ENCODE results near the gene FGF14. TPM values are rescaled to one million over a fixed set of nuclear protein-coding genes. Genes with fewer than 3 reads are reported as not detected.

FGF14 gene
- total and polyA plus RNA-seq, 5 experiments from 2014 or later, result not detected

GRCh38 chr13:101880581-101880980 lies 521.3 kb downstream of the FGF14 start:
- POLR2A ChIA-PET, result no interaction called here
- H3K9me3 Mint-ChIP-seq, result no peaks in the 10 kb centered on the region
- H3K27ac Mint-ChIP-seq, result no peak overlapping the region
- DNase-seq (no peak), ATAC-seq (no peak)
- H3K4me1 Mint-ChIP-seq, result no peaks in the 10 kb centered on the region
- H3K4me3 Mint-ChIP-seq, result no peak overlapping the region
- H3K36me3 Mint-ChIP-seq, result no peaks in the 10 kb centered on the region
- H3K27me3 Mint-ChIP-seq, result peaks cover 0 to 9% (median 4%) of the 10 kb centered on the region in 5 donors

GRCh38 chr13:101876951-101877350 lies 524.9 kb downstream of the FGF14 start:
- no peaks in the 10 kb centered on the region for H3K9me3 Mint-ChIP-seq
- POLR2A ChIA-PET, result no interaction called here
- H3K36me3 Mint-ChIP-seq, result no peaks in the 10 kb centered on the region
- DNase-seq, result no peak
- no peaks in the 10 kb centered on the region for H3K4me1 Mint-ChIP-seq
- no peak overlapping the region for H3K27ac Mint-ChIP-seq
- H3K4me3 Mint-ChIP-seq, result no peak overlapping the region
- peaks cover 0 to 5% (median 1%) of the 10 kb centered on the region in 5 donors for H3K27me3 Mint-ChIP-seq
- ATAC-seq, result no peak

GRCh38 chr13:101875717-101876393 lies 526.0 kb downstream of the FGF14 start:
- Mint-ChIP-seq H3K27ac (no peak overlapping the region), H3K4me1 (no peaks in the 10 kb centered on the region), H3K9me3 (no peaks in the 10 kb centered on the region), H3K4me3 (no peak overlapping the region), H3K36me3 (no peaks in the 10 kb centered on the region), H3K27me3 (peaks cover 0 to 5% (median 1%) of the 10 kb centered on the region in 5 donors)
- no peak for ATAC-seq
- POLR2A ChIA-PET, result no interaction called here
- DNase-seq, result no peak

GRCh38 chr13:101875091-101875490 lies 526.8 kb downstream of the FGF14 start:
- Mint-ChIP-seq H3K27ac (no peak overlapping the region), H3K4me1 (no peaks in the 10 kb centered on the region), H3K9me3 (no peaks in the 10 kb centered on the region), H3K27me3 (peaks cover 0 to 5% (median 1%) of the 10 kb centered on the region in 5 donors), H3K36me3 (no peaks in the 10 kb centered on the region), H3K4me3 (no peak overlapping the region)
- POLR2A ChIA-PET, result no interaction called here
- no peak for ATAC-seq
- no peak for DNase-seq

GRCh38 chr13:101869553-101869952 lies 532.3 kb downstream of the FGF14 start:
- Mint-ChIP-seq H3K36me3 (no peaks in the 10 kb centered on the region), H3K27me3 (peaks cover 0 to 8% (median 1%) of the 10 kb centered on the region in 5 donors), H3K27ac (no peak overlapping the region), H3K4me1 (no peaks in the 10 kb centered on the region), H3K4me3 (no peak overlapping the region), H3K9me3 (no peaks in the 10 kb centered on the region)
- no peak for DNase-seq
- no peak for ATAC-seq
- POLR2A ChIA-PET, result no interaction called here

- Mint-ChIP-seq H3K9me3 (no peaks in the 10 kb centered on the region), H3K4me3 (no peak overlapping the region), H3K36me3 (no peaks in the 10 kb centered on the region), H3K27ac (no peak overlapping the region), H3K4me1 (no peaks in the 10 kb centered on the region), H3K27me3 (peaks cover 0 to 11% (median 1%) of the 10 kb centered on the region in 5 donors)
- ATAC-seq, result no peak
- POLR2A ChIA-PET, result no interaction called here
- DNase-seq, result no peak
Measured at GRCh38 chr13:101868585-101869469, 533.0 kb downstream of the FGF14 start.

- POLR2A ChIA-PET, result no interaction called here
- Mint-ChIP-seq H3K27ac (no peak overlapping the region), H3K4me3 (no peak overlapping the region), H3K4me1 (no peaks in the 10 kb centered on the region), H3K27me3 (peaks cover 0 to 17% (median 3%) of the 10 kb centered on the region in 5 donors), H3K36me3 (no peaks in the 10 kb centered on the region), H3K9me3 (no peaks in the 10 kb centered on the region)
- ATAC-seq (no peak), DNase-seq (no peak)
Measured at GRCh38 chr13:101866889-101867581, 534.8 kb downstream of the FGF14 start.

GRCh38 chr13:101858860-101859259 lies 543.0 kb downstream of the FGF14 start:
- ATAC-seq, result no peak

GRCh38 chr13:101846701-101847100 lies 555.1 kb downstream of the FGF14 start:
- Mint-ChIP-seq H3K27ac (no peak overlapping the region), H3K9me3 (no peaks in the 10 kb centered on the region), H3K4me1 (no peaks in the 10 kb centered on the region), H3K27me3 (peaks cover 0 to 8% (median 3%) of the 10 kb centered on the region in 5 donors), H3K36me3 (no peaks in the 10 kb centered on the region), H3K4me3 (no peak overlapping the region)
- ATAC-seq (no peak), DNase-seq (no peak)
- POLR2A ChIA-PET, result no interaction called here

More at GRCh38 chr13:101858860-101859259, 543.0 kb downstream of the FGF14 start:
- H3K9me3 Mint-ChIP-seq, result peaks cover 0 to 5% (median 0%) of the 10 kb centered on the region in 9 donors
- POLR2A ChIA-PET, result no interaction called here
- DNase-seq, result no peak
- no peak overlapping the region for H3K4me3 Mint-ChIP-seq
- H3K4me1 Mint-ChIP-seq, result no peaks in the 10 kb centered on the region
- no peak overlapping the region for H3K27ac Mint-ChIP-seq
- peaks cover 0 to 6% (median 3%) of the 10 kb centered on the region in 5 donors for H3K27me3 Mint-ChIP-seq
- H3K36me3 Mint-ChIP-seq, result no peaks in the 10 kb centered on the region

- no peak for ATAC-seq
- no peaks in the 10 kb centered on the region for H3K9me3 Mint-ChIP-seq
- DNase-seq, result no peak
- no peak overlapping the region for H3K27ac Mint-ChIP-seq
- peaks cover 0 to 8% (median 3%) of the 10 kb centered on the region in 5 donors for H3K27me3 Mint-ChIP-seq
- no peaks in the 10 kb centered on the region for H3K4me1 Mint-ChIP-seq
- POLR2A ChIA-PET, result no interaction called here
- H3K4me3 Mint-ChIP-seq, result no peak overlapping the region
- no peaks in the 10 kb centered on the region for H3K36me3 Mint-ChIP-seq
Measured at GRCh38 chr13:101846249-101846648, 555.6 kb downstream of the FGF14 start.

- POLR2A ChIA-PET, result no interaction called here
- Mint-ChIP-seq H3K9me3 (no peaks in the 10 kb centered on the region), H3K27ac (no peak overlapping the region), H3K27me3 (peaks cover 0 to 8% (median 3%) of the 10 kb centered on the region in 5 donors), H3K4me3 (no peak overlapping the region), H3K4me1 (no peaks in the 10 kb centered on the region), H3K36me3 (no peaks in the 10 kb centered on the region)
- DNase-seq, result no peak
- ATAC-seq, result no peak
Measured at GRCh38 chr13:101845245-101846020, 556.4 kb downstream of the FGF14 start.

GRCh38 chr13:101841698-101842097 lies 560.1 kb downstream of the FGF14 start:
- H3K4me3 Mint-ChIP-seq, result no peak overlapping the region
- ATAC-seq, result no peak
- H3K4me1 Mint-ChIP-seq, result no peaks in the 10 kb centered on the region
- H3K36me3 Mint-ChIP-seq, result no peaks in the 10 kb centered on the region
- POLR2A ChIA-PET, result no interaction called here
- no peaks in the 10 kb centered on the region for H3K9me3 Mint-ChIP-seq
- H3K27me3 Mint-ChIP-seq, result peaks cover 0 to 11% (median 3%) of the 10 kb centered on the region in 5 donors
- no peak for DNase-seq
- no peak overlapping the region for H3K27ac Mint-ChIP-seq
